ENCODE measurements around the gene KCTD17.

KCTD17 gene

DNA sequence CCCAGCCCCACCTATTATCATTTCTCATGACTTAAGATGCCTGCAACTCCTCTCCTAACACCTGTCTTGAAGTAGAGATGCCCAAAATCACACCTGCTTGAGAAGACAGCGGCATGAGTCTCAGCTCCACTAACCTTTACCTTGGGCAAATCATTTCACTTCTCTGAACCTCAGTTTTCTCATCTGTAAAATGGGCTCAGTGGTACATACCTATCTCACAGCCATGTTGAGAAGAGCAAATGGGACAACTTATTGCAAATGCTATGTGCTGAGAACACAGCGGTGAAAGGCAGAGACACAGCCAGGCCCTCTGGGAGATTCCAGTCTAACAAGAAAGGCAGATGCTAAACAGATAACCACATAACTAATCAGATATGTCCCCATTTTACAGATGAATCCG is 40.1 kb upstream of the KCTD17 start:
- H2AFZ ChIP-seq (ENCODE audit: low read length) = no peak overlapping the region
- no peak overlapping the region for H2BK120ac ChIP-seq (ENCODE audit: low read depth, low read length)

DNA sequence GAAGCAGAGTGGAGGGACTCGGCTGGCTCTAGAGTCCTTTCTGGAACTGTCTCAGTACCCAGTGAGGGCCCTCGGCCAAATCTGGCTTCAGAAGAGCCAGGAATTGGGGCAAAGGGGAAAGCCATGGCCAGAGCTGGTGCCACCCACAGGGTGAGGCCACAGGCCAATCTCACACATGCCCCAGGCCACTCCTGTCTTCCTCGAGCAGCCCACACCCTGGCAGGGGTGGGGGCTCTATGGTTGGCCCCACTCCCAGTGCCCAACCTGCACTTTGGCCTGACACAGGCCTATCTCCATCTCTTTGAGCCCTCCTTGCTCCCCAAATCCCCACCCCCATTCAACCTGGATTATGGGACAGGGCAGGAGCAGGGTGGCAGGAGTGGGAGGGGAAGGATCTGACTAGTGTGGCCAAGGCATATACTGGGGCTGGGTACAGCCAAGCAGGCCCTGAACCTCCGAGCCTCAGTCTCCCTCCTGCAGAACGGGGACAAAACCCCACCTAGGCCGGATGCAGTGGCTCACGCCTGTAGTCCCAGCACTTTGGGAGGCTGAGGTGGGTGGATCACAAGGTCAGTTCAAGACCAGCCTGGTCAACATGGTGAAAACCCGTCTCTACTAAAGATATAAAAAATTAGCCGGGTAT is 39.2 kb upstream of the KCTD17 start:
- Histone ChIP-seq H3K27me3 (ENCODE audit: control insufficient read depth in 3 of 3, insufficient read depth in 3 of 3, low read depth in 1 of 3, low read length in 3 of 3) (no peaks in the 10 kb centered on the region), H3K36me3 (replicated peaks in 1 of 2; ENCODE audit: control insufficient read depth in 2 of 2, insufficient read depth in 2 of 2, low read length in 2 of 2) (peaks cover 10 to 15% of the 10 kb centered on the region in 2 donors), H2BK120ac (ENCODE audit: low read depth, low read length) (no peak overlapping the region), H2BK5ac (ENCODE audit: low read length) (no peak overlapping the region), H3K4me1 (ENCODE audit: control insufficient read depth in 2 of 2, insufficient read depth in 1 of 2, low read depth in 1 of 2, low read length in 2 of 2) (peaks cover 7 to 9% of the 10 kb centered on the region in 2 donors), H3K23ac (ENCODE audit: low read depth, low read length, poor library complexity) (no peak overlapping the region), H2BK12ac (ENCODE audit: low read length) (no peak overlapping the region), H3K4ac (ENCODE audit: low read length) (no peak overlapping the region), H2AFZ (ENCODE audit: low read length) (no peak overlapping the region), H3K14ac (ENCODE audit: low read length) (no peak overlapping the region), H3K9me3 (replicated peaks in 1 of 2; ENCODE audit: control insufficient read depth in 2 of 2, insufficient read depth in 1 of 2, low read depth in 1 of 2, low read length in 2 of 2) (peaks cover 0 to 2% of the 10 kb centered on the region in 2 donors), H3K18ac (ENCODE audit: low read length) (peak overlapping the region; percentile 24), H3K4me3 (ENCODE audit: low read length in 2 of 2) (no peak overlapping the region), H3K4me2 (ENCODE audit: insufficient read depth, low read length, poor library complexity, severe bottlenecking) (no peak overlapping the region), H4K8ac (ENCODE audit: low read depth, low read length) (no peak overlapping the region), H4K91ac (ENCODE audit: low read depth, low read length, poor library complexity) (no peak overlapping the region), H3K27ac (replicated peaks; ENCODE audit: low read length) (no peak overlapping the region), H2AK5ac (ENCODE audit: low read depth, low read length) (no peak overlapping the region), H3K79me1 (ENCODE audit: low read depth, low read length) (peaks cover 2% of the 10 kb centered on the region), H3K9ac (ENCODE audit: low read depth, low read length, poor library complexity) (no peak overlapping the region), H2BK15ac (ENCODE audit: low read length) (no peak overlapping the region)
- no peak for DNase-seq (ENCODE audit: low spot score)
- WGBS, 2 donors (ENCODE audit: extremely low coverage in 2 of 2, insufficient read length in 2 of 2, insufficient replicate concordance in 1 of 2) = no CpG with 5 or more reads among the region's 9 CpGs

More for the DNA sequence above, 40.1 kb upstream of the KCTD17 start:
- Histone ChIP-seq H3K9ac (ENCODE audit: low read depth, low read length, poor library complexity) (no peak overlapping the region), H2BK12ac (ENCODE audit: low read length) (no peak overlapping the region), H3K14ac (ENCODE audit: low read length) (no peak overlapping the region), H3K18ac (ENCODE audit: low read length) (no peak overlapping the region), H3K27ac (replicated peaks; ENCODE audit: low read length) (no peak overlapping the region), H3K4me2 (ENCODE audit: insufficient read depth, low read length, poor library complexity, severe bottlenecking) (no peak overlapping the region), H3K4me1 (ENCODE audit: control insufficient read depth in 2 of 2, insufficient read depth in 1 of 2, low read depth in 1 of 2, low read length in 2 of 2) (peaks cover 8 to 10% of the 10 kb centered on the region in 2 donors), H2AK5ac (ENCODE audit: low read depth, low read length) (no peak overlapping the region), H3K4me3 (ENCODE audit: low read length in 2 of 2) (no peak overlapping the region), H2BK5ac (ENCODE audit: low read length) (no peak overlapping the region), H3K79me1 (ENCODE audit: low read depth, low read length) (peaks cover 2% of the 10 kb centered on the region), H3K9me3 (replicated peaks in 1 of 2; ENCODE audit: control insufficient read depth in 2 of 2, insufficient read depth in 1 of 2, low read depth in 1 of 2, low read length in 2 of 2) (peaks cover 0 to 2% of the 10 kb centered on the region in 2 donors), H3K36me3 (replicated peaks in 1 of 2; ENCODE audit: control insufficient read depth in 2 of 2, insufficient read depth in 2 of 2, low read length in 2 of 2) (peaks cover 6 to 8% of the 10 kb centered on the region in 2 donors), H3K27me3 (ENCODE audit: control insufficient read depth in 3 of 3, insufficient read depth in 3 of 3, low read depth in 1 of 3, low read length in 3 of 3) (no peaks in the 10 kb centered on the region), H3K23ac (ENCODE audit: low read depth, low read length, poor library complexity) (no peak overlapping the region), H4K91ac (ENCODE audit: low read depth, low read length, poor library complexity) (no peak overlapping the region), H2BK15ac (ENCODE audit: low read length) (no peak overlapping the region), H3K4ac (ENCODE audit: low read length) (no peak overlapping the region), H4K8ac (ENCODE audit: low read depth, low read length) (no peak overlapping the region)
- no CpG with 5 or more reads among the region's 3 CpGs for WGBS, 2 donors (ENCODE audit: extremely low coverage in 2 of 2, insufficient read length in 2 of 2, insufficient replicate concordance in 1 of 2)
- DNase-seq (ENCODE audit: low spot score) = no peak

DNA sequence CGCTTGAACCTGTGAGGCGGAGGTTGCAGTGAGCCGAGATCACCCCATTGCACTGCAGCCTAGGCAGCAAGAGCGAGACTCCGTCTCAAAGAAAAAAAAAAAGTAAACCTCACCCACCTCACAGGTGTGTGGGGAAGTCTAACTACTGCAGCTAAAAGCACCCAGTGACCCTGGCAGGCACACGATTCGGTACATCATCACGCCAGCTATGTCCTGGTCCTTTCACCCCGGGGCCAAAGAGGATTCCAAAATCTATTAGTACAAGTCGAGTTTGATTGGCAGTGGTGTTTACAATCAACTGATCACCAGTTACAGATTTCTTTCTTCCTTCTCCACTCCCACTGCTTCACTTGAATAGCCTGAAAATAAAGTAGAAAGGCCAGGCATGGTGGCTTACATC is 38.6 kb upstream of the KCTD17 start:
- Histone ChIP-seq H3K79me1 (ENCODE audit: low read depth, low read length) (peaks cover 2% of the 10 kb centered on the region), H3K4me3 (ENCODE audit: low read length in 2 of 2) (no peak overlapping the region), H4K91ac (ENCODE audit: low read depth, low read length, poor library complexity) (no peak overlapping the region), H3K4ac (ENCODE audit: low read length) (no peak overlapping the region), H4K8ac (ENCODE audit: low read depth, low read length) (no peak overlapping the region), H2AFZ (ENCODE audit: low read length) (no peak overlapping the region), H3K27me3 (ENCODE audit: control insufficient read depth in 3 of 3, insufficient read depth in 3 of 3, low read depth in 1 of 3, low read length in 3 of 3) (no peaks in the 10 kb centered on the region), H3K9ac (ENCODE audit: low read depth, low read length, poor library complexity) (no peak overlapping the region), H3K36me3 (replicated peaks in 1 of 2; ENCODE audit: control insufficient read depth in 2 of 2, insufficient read depth in 2 of 2, low read length in 2 of 2) (peaks cover 12 to 21% of the 10 kb centered on the region in 2 donors), H2BK12ac (ENCODE audit: low read length) (no peak overlapping the region), H3K23ac (ENCODE audit: low read depth, low read length, poor library complexity) (no peak overlapping the region), H3K4me1 (ENCODE audit: control insufficient read depth in 2 of 2, insufficient read depth in 1 of 2, low read depth in 1 of 2, low read length in 2 of 2) (peaks cover 3 to 4% of the 10 kb centered on the region in 2 donors), H2BK5ac (ENCODE audit: low read length) (no peak overlapping the region), H3K9me3 (replicated peaks in 1 of 2; ENCODE audit: control insufficient read depth in 2 of 2, insufficient read depth in 1 of 2, low read depth in 1 of 2, low read length in 2 of 2) (peaks cover 0 to 2% of the 10 kb centered on the region in 2 donors), H3K4me2 (ENCODE audit: insufficient read depth, low read length, poor library complexity, severe bottlenecking) (no peak overlapping the region), H3K14ac (ENCODE audit: low read length) (no peak overlapping the region), H2BK120ac (ENCODE audit: low read depth, low read length) (no peak overlapping the region), H2BK15ac (ENCODE audit: low read length) (no peak overlapping the region), H3K18ac (ENCODE audit: low read length) (no peak overlapping the region), H2AK5ac (ENCODE audit: low read depth, low read length) (no peak overlapping the region), H3K27ac (replicated peaks; ENCODE audit: low read length) (no peak overlapping the region)
- no peak for DNase-seq (ENCODE audit: low spot score)
- no CpG with 5 or more reads among the region's 10 CpGs for WGBS, 2 donors (ENCODE audit: extremely low coverage in 2 of 2, insufficient read length in 2 of 2, insufficient replicate concordance in 1 of 2)

DNA sequence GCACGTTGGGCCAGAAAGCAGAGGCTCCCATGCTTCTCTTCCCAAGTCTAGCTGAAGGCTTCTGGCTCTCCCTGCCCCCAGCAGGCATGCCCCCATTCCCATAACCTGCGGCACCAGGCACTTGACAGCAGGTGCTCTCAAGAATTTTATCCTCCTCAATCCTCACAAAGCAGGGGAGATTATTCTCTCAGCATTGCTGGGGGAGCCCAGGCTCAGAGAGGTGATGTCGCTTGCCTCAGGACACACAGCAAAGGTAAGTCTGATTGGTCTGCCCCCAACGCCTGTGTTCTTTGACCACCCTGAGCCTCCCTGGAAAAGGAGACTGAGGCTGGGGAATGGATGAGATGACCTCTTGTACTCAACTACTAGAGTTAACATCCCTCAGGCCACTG is 37.1 kb upstream of the KCTD17 start:
- no peak overlapping the region for H3K4me3 ChIP-seq (ENCODE audit: low read length in 2 of 2)
- H3K14ac ChIP-seq (ENCODE audit: low read length) = no peak overlapping the region
- H3K18ac ChIP-seq (ENCODE audit: low read length) = no peak overlapping the region
- DNase-seq (ENCODE audit: low spot score) = no peak
- peaks cover 0 to 2% of the 10 kb centered on the region in 2 donors for H3K9me3 ChIP-seq (replicated peaks in 1 of 2; ENCODE audit: control insufficient read depth in 2 of 2, insufficient read depth in 1 of 2, low read depth in 1 of 2, low read length in 2 of 2)
- no peak overlapping the region for H2AFZ ChIP-seq (ENCODE audit: low read length)
- no peak overlapping the region for H2BK15ac ChIP-seq (ENCODE audit: low read length)
- H3K4me1 ChIP-seq (ENCODE audit: control insufficient read depth in 2 of 2, insufficient read depth in 1 of 2, low read depth in 1 of 2, low read length in 2 of 2) = peaks cover 0 to 10% of the 10 kb centered on the region in 2 donors
- H2BK120ac ChIP-seq (ENCODE audit: low read depth, low read length) = no peak overlapping the region
- no peak overlapping the region for H3K23ac ChIP-seq (ENCODE audit: low read depth, low read length, poor library complexity)
- H4K91ac ChIP-seq (ENCODE audit: low read depth, low read length, poor library complexity) = no peak overlapping the region
- no peak overlapping the region for H3K27ac ChIP-seq (replicated peaks; ENCODE audit: low read length)
- H4K8ac ChIP-seq (ENCODE audit: low read depth, low read length) = no peak overlapping the region
- H3K9ac ChIP-seq (ENCODE audit: low read depth, low read length, poor library complexity) = no peak overlapping the region
- no peak overlapping the region for H3K4me2 ChIP-seq (ENCODE audit: insufficient read depth, low read length, poor library complexity, severe bottlenecking)
- no peak overlapping the region for H2AK5ac ChIP-seq (ENCODE audit: low read depth, low read length)
- H3K4ac ChIP-seq (ENCODE audit: low read length) = no peak overlapping the region
- WGBS, 2 donors (ENCODE audit: extremely low coverage in 2 of 2, insufficient read length in 2 of 2, insufficient replicate concordance in 1 of 2) = no CpG with 5 or more reads among the region's 4 CpGs
- H2BK12ac ChIP-seq (ENCODE audit: low read length) = no peak overlapping the region
- H3K79me1 ChIP-seq (ENCODE audit: low read depth, low read length) = peaks cover 6% of the 10 kb centered on the region
- peaks cover 12 to 24% of the 10 kb centered on the region in 2 donors for H3K36me3 ChIP-seq (replicated peaks in 1 of 2; ENCODE audit: control insufficient read depth in 2 of 2, insufficient read depth in 2 of 2, low read length in 2 of 2)
- no peaks in the 10 kb centered on the region for H3K27me3 ChIP-seq (ENCODE audit: control insufficient read depth in 3 of 3, insufficient read depth in 3 of 3, low read depth in 1 of 3, low read length in 3 of 3)
- H2BK5ac ChIP-seq (ENCODE audit: low read length) = no peak overlapping the region
